Left ventricle myocardium inferior (tissue), 1 donor: Measurements from ENCODE around the gene TOPAZ1. TPM values are rescaled to one million over a fixed set of nuclear protein-coding genes. Genes with fewer than 3 reads are reported as not detected.

ENCODE experiments used
- DNase-seq: peaks from one replicate; pipeline ENCODE4 v3.0.0-alpha.2; 2020
- H3K27ac ChIP-seq: fragments of 200-600 bp; replicated peaks from 2 replicates; pipeline ENCODE4 v1.8.0; 2021
- H3K27me3 ChIP-seq: fragments of 200-600 bp; 2 replicates; pipeline ENCODE4 v1.8.0; 2021; ENCODE audit warnings: low read depth
- H3K36me3 ChIP-seq: fragments of 200-600 bp; 2 replicates; pipeline ENCODE4 v1.8.0; 2021
- H3K4me1 ChIP-seq: fragments of 200-600 bp; 2 replicates; pipeline ENCODE4 v1.8.0; 2021
- H3K4me3 ChIP-seq: fragments of 200-600 bp; 2 replicates; pipeline ENCODE4 v1.8.0; 2021; ENCODE audit warnings: mild to moderate bottlenecking, moderate library complexity
- H3K9me3 ChIP-seq: fragments of 200-600 bp; replicated peaks from 2 replicates; pipeline ENCODE4 v1.8.0; 2021
- intact Hi-C: fragments of 100-400 bp; cut with micrococcal nuclease; formaldehyde crosslinking; loops from one replicate; pipeline ENCODE4 v1.11.0; 2022
- total RNA-seq: library from RNA; stranded (reverse); fragmentation: NEBNext Ultra II Directional; extraction: Animal tissue kit (Norgen Biotek cat#: 25700); gene quantifications from one replicate; pipeline ENCODE4 v1.2.1, GENCODE V29; 2021
- TF ChIP-seq, protein P1 (sequence below): fragments of 200-600 bp; IDR thresholded peaks from 2 replicates; pipeline ENCODE4 v1.8.0; 2021; ENCODE audit warnings: antibody characterized with exemption, mild to moderate bottlenecking, borderline replicate concordance
- donor health status: DM: no; HTN: yes; CAD: no; lungs with severe emphysema.

The TOPAZ1 gene
- total RNA-seq, 1 donor from 2014 or later = not detected

DNA sequence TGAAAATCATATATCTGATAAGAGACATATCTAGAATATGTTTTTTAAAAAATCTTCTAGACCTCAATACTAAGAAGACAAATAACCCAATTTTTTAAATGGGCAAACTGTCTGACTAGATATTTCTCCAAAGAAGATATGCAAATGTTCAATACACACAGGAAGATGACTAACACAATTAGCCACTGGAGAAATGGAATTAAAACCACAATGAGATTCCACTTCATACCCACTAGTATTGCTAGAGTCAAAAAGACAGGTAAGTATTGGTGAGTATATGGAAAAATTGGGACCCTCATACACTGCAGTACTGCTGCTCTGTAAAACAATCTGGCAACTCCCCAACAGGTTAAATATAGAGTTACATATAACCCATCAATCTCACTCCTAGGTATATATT, 33.1 kb upstream of the TOPAZ1 start:
- intact Hi-C loops = no loop called here
- TF ChIP-seq, protein P1, sequence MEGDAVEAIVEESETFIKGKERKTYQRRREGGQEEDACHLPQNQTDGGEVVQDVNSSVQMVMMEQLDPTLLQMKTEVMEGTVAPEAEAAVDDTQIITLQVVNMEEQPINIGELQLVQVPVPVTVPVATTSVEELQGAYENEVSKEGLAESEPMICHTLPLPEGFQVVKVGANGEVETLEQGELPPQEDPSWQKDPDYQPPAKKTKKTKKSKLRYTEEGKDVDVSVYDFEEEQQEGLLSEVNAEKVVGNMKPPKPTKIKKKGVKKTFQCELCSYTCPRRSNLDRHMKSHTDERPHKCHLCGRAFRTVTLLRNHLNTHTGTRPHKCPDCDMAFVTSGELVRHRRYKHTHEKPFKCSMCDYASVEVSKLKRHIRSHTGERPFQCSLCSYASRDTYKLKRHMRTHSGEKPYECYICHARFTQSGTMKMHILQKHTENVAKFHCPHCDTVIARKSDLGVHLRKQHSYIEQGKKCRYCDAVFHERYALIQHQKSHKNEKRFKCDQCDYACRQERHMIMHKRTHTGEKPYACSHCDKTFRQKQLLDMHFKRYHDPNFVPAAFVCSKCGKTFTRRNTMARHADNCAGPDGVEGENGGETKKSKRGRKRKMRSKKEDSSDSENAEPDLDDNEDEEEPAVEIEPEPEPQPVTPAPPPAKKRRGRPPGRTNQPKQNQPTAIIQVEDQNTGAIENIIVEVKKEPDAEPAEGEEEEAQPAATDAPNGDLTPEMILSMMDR = no peak
- no peaks in the 10 kb centered on the region for H3K9me3 ChIP-seq

DNA sequence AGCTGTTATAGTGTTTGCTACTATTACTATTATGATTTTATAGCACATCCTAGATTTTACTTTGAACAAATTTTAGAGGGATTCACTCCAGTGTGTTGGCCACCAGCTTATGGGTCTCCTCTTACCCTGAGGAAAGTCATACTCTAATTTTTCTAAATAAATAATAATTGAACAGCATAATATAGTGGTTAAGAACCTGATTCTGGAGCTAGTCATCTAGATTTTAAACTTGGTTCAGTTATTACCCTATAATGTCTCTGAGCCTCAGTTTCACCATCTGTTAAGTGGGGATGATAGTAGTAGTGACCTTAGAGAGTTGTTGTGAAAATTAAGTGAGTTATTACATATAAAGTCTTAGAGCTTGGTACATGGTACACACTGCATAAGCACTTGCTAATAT, 30.7 kb upstream of the TOPAZ1 start:
- no peaks in the 10 kb centered on the region for H3K36me3 ChIP-seq
- peaks cover 18% of the 10 kb centered on the region for H3K9me3 ChIP-seq
- H3K4me1 ChIP-seq = no peaks in the 10 kb centered on the region
- intact Hi-C loops = no loop called here
- H3K27ac ChIP-seq = no peak overlapping the region
- TF ChIP-seq, protein P1 = no peak
- DNase-seq = no peak
- H3K27me3 ChIP-seq = peaks cover 39% of the 10 kb centered on the region
- H3K4me3 ChIP-seq = no peak overlapping the region

More for the DNA sequence above, 33.1 kb upstream of the TOPAZ1 start:
- H3K4me3 ChIP-seq = no peak overlapping the region
- H3K27ac ChIP-seq = no peak overlapping the region
- H3K4me1 ChIP-seq = no peaks in the 10 kb centered on the region
- H3K27me3 ChIP-seq = peaks cover 55% of the 10 kb centered on the region
- H3K36me3 ChIP-seq = no peaks in the 10 kb centered on the region
- DNase-seq = no peak

DNA sequence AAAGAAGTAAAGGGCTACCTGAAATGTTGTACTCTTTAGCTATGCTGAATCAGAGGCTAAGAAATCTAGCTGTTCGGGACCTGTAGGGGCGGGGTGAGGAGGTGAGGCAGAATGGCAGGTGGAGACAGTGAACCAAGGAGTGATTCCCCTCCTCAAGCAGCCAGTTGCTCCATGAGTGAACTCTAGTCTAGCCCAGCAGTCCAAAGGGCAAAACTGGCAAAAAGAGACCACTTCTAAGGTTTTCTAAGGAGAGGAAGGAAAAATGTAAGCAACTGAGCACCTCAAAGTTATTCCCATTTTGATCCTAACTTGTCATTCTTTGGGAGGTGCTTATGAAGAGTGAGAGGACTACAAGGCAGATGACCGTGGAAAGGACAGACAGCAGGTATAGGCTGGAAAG, 19.3 kb upstream of the TOPAZ1 start:
- intact Hi-C loops = no loop called here
- no peak for DNase-seq

DNA sequence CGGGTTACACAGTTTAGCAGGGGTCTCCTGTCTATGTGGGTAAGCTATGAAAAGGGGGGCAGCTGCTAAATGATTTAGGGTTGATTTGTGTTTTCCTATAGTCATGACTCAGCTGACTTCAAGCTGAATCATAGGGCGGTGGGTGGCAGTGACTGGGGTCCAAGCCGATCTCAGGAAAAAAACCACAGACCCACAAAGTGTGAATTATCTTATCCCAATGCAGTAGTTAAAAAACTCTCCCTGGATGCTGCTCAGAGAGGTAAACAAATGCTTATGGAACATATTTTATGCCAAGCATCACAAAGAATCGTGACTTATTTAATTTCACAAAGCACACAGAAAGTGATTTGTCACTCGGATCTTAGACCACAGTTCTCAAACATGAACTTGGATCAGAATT, 18.4 kb upstream of the TOPAZ1 start:
- Histone ChIP-seq H3K9me3 (peaks cover 7% of the 10 kb centered on the region), H3K4me1 (no peaks in the 10 kb centered on the region), H3K36me3 (no peaks in the 10 kb centered on the region), H3K27ac (no peak overlapping the region), H3K4me3 (no peak overlapping the region), H3K27me3 (peaks cover 84% of the 10 kb centered on the region)
- DNase-seq = no peak
- intact Hi-C loops = no loop called here
- TF ChIP-seq, protein P1 = no peak

More for the DNA sequence above, 19.3 kb upstream of the TOPAZ1 start:
- H3K4me3 ChIP-seq = no peak overlapping the region
- no peaks in the 10 kb centered on the region for H3K4me1 ChIP-seq
- TF ChIP-seq, protein P1 = no peak
- peaks cover 75% of the 10 kb centered on the region for H3K27me3 ChIP-seq
- no peaks in the 10 kb centered on the region for H3K36me3 ChIP-seq
- peaks cover 7% of the 10 kb centered on the region for H3K9me3 ChIP-seq
- no peak overlapping the region for H3K27ac ChIP-seq

DNA sequence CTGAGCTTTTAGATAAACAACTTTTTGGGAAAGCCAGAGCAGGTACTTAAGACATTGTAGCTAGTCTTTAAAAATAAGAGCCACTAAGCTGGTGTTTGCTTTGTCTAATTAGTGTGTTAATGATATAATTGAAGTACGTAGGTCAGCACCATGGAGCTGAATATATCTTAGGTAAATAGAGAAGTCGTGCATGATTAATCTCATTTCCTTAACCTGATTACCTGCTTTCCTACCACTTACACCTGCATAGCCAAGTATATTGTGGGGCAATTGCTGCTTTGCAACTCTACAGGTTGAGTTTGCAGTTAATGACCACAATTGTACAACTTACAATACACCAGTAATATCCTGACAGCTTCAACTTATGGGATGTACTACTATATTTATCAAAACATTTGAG, 17.6 kb upstream of the TOPAZ1 start:
- TF ChIP-seq, protein P1 = no peak
- H3K27me3 ChIP-seq = peaks cover 86% of the 10 kb centered on the region
- no peaks in the 10 kb centered on the region for H3K9me3 ChIP-seq
- no peaks in the 10 kb centered on the region for H3K36me3 ChIP-seq
- H3K4me3 ChIP-seq = no peak overlapping the region
- no peak for DNase-seq
- H3K4me1 ChIP-seq = no peaks in the 10 kb centered on the region
- H3K27ac ChIP-seq = no peak overlapping the region
- intact Hi-C loops = no loop called here

DNA sequence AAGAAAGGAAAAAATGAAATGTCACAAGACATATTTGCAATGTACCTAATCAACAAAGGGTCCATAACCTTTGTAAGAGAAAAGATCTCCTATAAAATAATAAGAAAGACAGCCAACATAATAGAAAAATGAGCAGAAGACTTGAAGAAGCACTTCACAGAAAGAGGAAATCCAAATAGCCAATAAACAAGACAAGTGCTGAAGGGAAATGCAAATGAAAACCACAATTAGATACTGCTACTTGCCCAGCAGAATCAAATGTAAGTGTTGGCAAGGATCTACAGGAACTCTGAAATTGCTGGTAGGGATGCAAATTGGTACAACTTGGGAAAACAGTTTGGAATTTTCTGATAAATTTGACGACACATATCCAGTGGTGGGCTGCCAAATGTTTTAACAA, 15.1 kb upstream of the TOPAZ1 start:
- H3K9me3 ChIP-seq = no peaks in the 10 kb centered on the region
- H3K27me3 ChIP-seq = peaks cover 69% of the 10 kb centered on the region
- no peaks in the 10 kb centered on the region for H3K4me1 ChIP-seq
- no peak for DNase-seq
- no peak overlapping the region for H3K4me3 ChIP-seq
- TF ChIP-seq, protein P1 = no peak
- no peak overlapping the region for H3K27ac ChIP-seq
- intact Hi-C loops = no loop called here
- no peaks in the 10 kb centered on the region for H3K36me3 ChIP-seq
